Thoracic aorta (tissue), 2 donors: ENCODE data around the gene CRYBG1. TPM values are rescaled to one million over a fixed set of nuclear protein-coding genes. Genes with fewer than 3 reads are reported as not detected.

Experiments
- ATAC-seq: fragments of 150-250 bp; one replicate; pipeline ENCODE4 v1.8.0; 2017; ENCODE audit warnings: low read depth; ENCODE audit not compliant: insufficient number of reproducible peaks, low FRiP score
- DNase-seq: peaks from one replicate; pipeline ENCODE4 v3.0.0-alpha.2; 2020; ENCODE audit warnings: low spot score
- H3K27ac ChIP-seq, 2 donors: fragments of 200-600 bp; sonication (generic); 1 replicate in 1 of 2; 2 replicates in 1 of 2; pipeline ENCODE4 v1.5.1; 2016; ENCODE audit warnings: mild to moderate bottlenecking in 2 of 2, moderate library complexity in 2 of 2
- H3K27me3 ChIP-seq: fragments of 200-600 bp; sonication (generic); replicated peaks from 2 replicates; pipeline ENCODE4 v1.6.0; 2016; ENCODE audit warnings: mild to moderate bottlenecking; ENCODE audit not compliant: insufficient read depth
- H3K36me3 ChIP-seq: fragments of 200-600 bp; sonication (generic); one replicate; pipeline ENCODE4 v1.5.1; 2016
- H3K4me1 ChIP-seq, 2 donors: fragments of 200-600 bp; sonication (generic); 1 replicate in 1 of 2; 2 replicates in 1 of 2; pipeline versions ENCODE4 v1.5.1 to v1.6.0; 2016; ENCODE audit warnings: low read depth in 2 of 2, mild to moderate bottlenecking in 1 of 2; ENCODE audit not compliant: control insufficient read depth in 1 of 2
- H3K4me3 ChIP-seq: fragments of 200-600 bp; sonication (generic); 2 replicates; pipeline ENCODE4 v1.5.1; 2016; ENCODE audit warnings: mild to moderate bottlenecking
- H3K9me3 ChIP-seq: fragments of 200-600 bp; sonication (generic); 2 replicates; pipeline ENCODE4 v1.5.1; 2016
- CTCF ChIP-seq: fragments of 200-600 bp; sonication (generic); IDR thresholded peaks from one replicate; pipeline ENCODE4 v1.5.1; 2019; ENCODE audit warnings: antibody characterized with exemption
- total RNA-seq, 2 donors: library from RNA; depleted of rRNA; stranded (reverse); fragments of >200 nt; gene quantifications; one replicate each; pipeline versions ENCODE4 v1.1.0 to v1.2.3, GENCODE V29; 2016

The CRYBG1 gene
- total RNA-seq, 2 donors from 2014 or later: 3.2 to 7.2 TPM

- DNase-seq (no peak), ATAC-seq (no peak)
- no peak overlapping the region for H3K27ac ChIP-seq
- no peak overlapping the region for H3K4me3 ChIP-seq
- no peaks in the 10 kb centered on the region for H3K9me3 ChIP-seq
- no peaks in the 10 kb centered on the region for H3K4me1 ChIP-seq
- H3K36me3 ChIP-seq: no peaks in the 10 kb centered on the region
- H3K27me3 ChIP-seq: no peaks in the 10 kb centered on the region
- TF ChIP-seq CTCF: peak; percentile 40
These were observed 25.7 kb upstream of the CRYBG1 start for GRCh38 chr6:106334646-106335448.

GRCh38 chr6:106339334-106340029 is 21.0 kb upstream of the CRYBG1 start:
- no peaks in the 10 kb centered on the region for H3K27me3 ChIP-seq
- H3K36me3 ChIP-seq: no peaks in the 10 kb centered on the region
- TF ChIP-seq CTCF: peak; percentile 50
- no peak overlapping the region for H3K27ac ChIP-seq
- DNase-seq (no peak), ATAC-seq (no peak)
- no peaks in the 10 kb centered on the region for H3K4me1 ChIP-seq
- H3K4me3 ChIP-seq: no peak overlapping the region
- no peaks in the 10 kb centered on the region for H3K9me3 ChIP-seq

- no peak for TF ChIP-seq CTCF
- Histone ChIP-seq H3K27me3 (no peaks in the 10 kb centered on the region), H3K27ac (no peak overlapping the region), H3K36me3 (no peaks in the 10 kb centered on the region), H3K9me3 (no peaks in the 10 kb centered on the region), H3K4me1 (no peaks in the 10 kb centered on the region), H3K4me3 (no peak overlapping the region)
- no peak for DNase-seq
- no peak for ATAC-seq
These were observed 13.3 kb upstream of the CRYBG1 start for GRCh38 chr6:106347219-106347618.

- Histone ChIP-seq H3K9me3 (no peaks in the 10 kb centered on the region), H3K4me1 (peaks cover 11 to 13% of the 10 kb centered on the region in 2 donors), H3K36me3 (no peaks in the 10 kb centered on the region), H3K27me3 (no peaks in the 10 kb centered on the region), H3K27ac (no peak overlapping the region), H3K4me3 (no peak overlapping the region)
- no peak for ATAC-seq
- no peak for DNase-seq
- no peak for TF ChIP-seq CTCF
These were observed 4.1 kb upstream of the CRYBG1 start for GRCh38 chr6:106356378-106356777.

- Histone ChIP-seq H3K36me3 (no peaks in the 10 kb centered on the region), H3K4me3 (peak overlapping the region; percentile 62), H3K27me3 (no peaks in the 10 kb centered on the region), H3K9me3 (no peaks in the 10 kb centered on the region), H3K4me1 (peaks cover 11 to 13% of the 10 kb centered on the region in 2 donors), H3K27ac (no peak overlapping the region)
- DNase-seq: no peak
- no peak for ATAC-seq
- no peak for TF ChIP-seq CTCF
These were observed 533 bp upstream of the CRYBG1 start for GRCh38 chr6:106359959-106360409.
